ENCODE measurements around the gene HOOK1.
"Not testable (repeated sequence)": the region's sequence is repeated elsewhere in the genome, so short reads cannot be mapped to it uniquely, and the experiment has no call there.

HOOK1 gene

GRCh38 chr1:59885160-59885832 lies 70.5 kb downstream of the HOOK1 start:
- DNase-seq (ENCODE audit: low read depth in 1 of 2, low spot score in 1 of 2): no peak

DNA sequence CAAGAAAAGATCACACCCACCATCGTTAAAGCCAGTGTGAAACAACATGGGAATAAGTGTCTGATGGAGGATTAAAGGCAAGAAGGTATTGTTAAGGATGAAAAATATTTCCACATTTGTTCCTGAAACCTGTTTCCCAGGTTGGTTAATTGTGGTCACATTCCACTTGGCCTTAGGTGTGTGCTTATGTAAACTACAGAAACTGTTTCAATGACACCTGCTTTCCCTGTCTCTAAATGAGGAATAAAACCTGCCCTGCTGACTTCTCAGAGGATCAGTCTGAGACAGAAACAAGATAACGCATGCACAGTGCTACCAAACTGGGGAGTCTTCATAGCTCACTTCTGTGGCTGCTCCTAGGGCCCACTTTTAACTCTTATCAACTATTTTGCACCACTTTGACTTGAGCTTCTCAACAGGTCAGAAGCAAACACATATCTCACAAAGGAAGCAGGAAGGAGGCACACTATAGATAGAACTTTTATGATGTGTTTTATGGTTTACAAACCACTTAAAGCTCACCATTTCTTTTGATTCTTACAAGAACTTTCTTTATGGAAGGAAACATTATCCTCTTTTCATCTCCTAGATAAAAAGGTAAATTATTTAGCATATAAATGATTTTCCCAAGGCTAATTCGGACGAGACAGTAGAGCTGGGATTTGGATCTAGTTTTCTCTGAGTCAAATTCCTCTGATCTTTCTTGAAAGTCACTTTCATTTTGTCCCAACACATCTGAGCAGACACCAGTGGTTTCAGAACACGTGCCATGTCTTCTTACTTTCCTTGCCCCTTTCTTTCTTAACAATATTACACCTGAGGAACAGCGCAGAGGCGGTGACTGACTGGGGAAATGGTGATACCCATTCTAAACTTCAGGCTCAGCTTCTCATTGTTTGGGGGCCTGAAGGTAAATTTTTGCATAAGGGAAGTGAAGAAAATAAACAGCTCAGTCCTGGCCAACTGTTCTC lies 78.4 kb downstream of the HOOK1 start:
- no peak for DNase-seq (ENCODE audit: low read depth in 1 of 2, low spot score in 1 of 2)

- DNase-seq (ENCODE audit: low read depth in 1 of 2, low spot score in 1 of 2): no peak
Measured at GRCh38 chr1:59897165-59897564, 82.4 kb downstream of the HOOK1 start.

- DNase-seq (ENCODE audit: low read depth in 1 of 2, low spot score in 1 of 2): no peak
Measured at GRCh38 chr1:59898927-59899326, 84.2 kb downstream of the HOOK1 start.

- no peak for DNase-seq (ENCODE audit: low read depth in 1 of 2, low spot score in 1 of 2)
Measured at GRCh38 chr1:59900640-59901039, 85.9 kb downstream of the HOOK1 start.

DNA sequence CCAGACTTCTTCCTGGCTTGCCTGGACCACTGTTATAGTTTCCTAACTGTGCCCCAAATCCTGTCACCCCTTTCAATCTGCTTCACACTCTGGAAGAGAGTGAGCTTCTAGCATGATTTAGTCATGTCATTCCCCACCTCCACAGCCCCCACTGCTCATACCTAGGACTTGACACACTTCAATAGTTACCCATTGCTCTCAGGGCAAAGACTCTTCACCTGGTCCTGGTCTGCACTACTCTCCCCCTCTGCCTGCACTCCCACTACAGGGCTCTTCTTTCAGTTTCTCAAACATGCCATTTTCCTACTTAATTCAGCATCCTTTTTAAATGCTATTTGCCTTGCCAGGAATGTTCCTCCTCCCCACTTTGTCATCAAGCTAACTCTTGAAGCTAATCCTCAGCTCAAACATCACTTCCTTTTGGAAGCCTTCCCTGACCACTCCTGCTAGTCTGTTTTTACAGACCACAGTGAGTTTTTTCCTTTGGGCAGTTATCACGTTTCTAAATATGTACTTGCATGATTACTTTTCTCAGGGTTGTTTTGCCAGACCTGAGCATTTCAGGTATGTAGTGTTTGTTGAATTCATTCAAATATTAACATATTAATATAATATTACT lies 87.1 kb downstream of the HOOK1 start:
- no peak for DNase-seq (ENCODE audit: low read depth in 1 of 2, low spot score in 1 of 2)

DNA sequence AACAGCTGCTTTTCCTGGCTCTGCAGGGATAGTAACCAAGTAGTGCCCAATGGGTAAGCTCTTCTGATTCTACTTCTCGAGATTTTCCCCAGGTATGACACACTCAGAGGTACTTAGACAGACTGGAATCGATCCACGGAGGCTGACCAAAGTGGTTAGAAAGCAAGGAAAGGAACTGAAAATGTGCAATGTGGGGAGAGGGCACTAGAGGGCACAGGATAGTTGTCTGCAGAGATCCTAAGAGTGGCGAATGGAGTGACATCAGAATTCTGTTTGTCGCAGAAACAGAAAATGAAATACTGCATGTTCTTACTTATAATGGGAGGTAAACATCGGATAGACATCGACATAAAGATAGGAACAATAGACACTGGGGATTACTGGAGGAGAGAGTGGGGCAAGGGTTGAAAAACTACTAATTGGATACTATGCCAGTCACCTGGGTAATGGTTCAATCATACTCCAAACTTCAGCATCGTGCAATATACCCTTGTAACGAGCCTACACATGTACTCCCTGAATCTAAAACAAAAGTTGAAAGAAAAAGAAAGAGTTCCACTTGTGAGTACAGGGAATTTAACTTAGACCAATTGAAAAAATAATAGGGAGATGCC lies 88.5 kb downstream of the HOOK1 start:
- no peak for DNase-seq (ENCODE audit: low read depth in 1 of 2, low spot score in 1 of 2)

DNA sequence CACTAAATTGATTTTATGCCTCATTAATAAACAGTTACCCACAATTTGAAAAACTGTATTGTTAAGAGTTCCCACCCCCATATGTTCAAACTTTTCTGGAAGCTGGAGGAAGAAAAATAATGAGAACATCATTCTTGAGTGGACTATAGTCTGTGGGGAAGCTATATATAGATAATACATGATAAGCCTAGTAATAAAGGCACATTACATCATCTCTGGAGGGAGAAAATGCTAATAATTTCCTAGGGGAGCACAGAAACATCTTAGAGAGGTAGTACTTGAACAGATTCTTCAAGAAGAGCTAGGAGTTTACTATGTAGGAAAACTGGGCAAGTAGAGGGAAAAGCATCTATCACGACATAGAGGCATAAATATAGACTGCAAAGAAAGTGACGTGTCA lies 92.2 kb downstream of the HOOK1 start:
- no peak for DNase-seq (ENCODE audit: low read depth in 1 of 2, low spot score in 1 of 2)

DNA sequence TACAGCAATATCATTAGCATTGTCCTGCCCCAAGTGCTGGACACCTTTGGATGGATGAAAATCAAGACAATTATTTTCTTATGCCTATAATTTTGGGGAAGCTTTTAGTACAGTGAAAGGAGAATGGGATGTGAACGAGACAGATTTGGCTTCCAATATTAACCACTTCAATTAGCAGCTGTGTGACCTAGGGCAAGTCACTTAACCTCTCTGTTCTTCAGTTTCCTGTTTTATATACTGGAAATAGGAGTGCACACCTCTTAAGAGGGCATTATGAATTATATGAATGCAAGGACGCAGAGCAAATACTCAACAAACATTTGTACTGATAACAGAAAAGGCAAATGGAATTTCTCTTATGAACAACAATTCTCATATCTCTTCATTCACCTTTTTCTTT lies 93.3 kb downstream of the HOOK1 start:
- DNase-seq (ENCODE audit: low read depth in 1 of 2, low spot score in 1 of 2): no peak

DNA sequence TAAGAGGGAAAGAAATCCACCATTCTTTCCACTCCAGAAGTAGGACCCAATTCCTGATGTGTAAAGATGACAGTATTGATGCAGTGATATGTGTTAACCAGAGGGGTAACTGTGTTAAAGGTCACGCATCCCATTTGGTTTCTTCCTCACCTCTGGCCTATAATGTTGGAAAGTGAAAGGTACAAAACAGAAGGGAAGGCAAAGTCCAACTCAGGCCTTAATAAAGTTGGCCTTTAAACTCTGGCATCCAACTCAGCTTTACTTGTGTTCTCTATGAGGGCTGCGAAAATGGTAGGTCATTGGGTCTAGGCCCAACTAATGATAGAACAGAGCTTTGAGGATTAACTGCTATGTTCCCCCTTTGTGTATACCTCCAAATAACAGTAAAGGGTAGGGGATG lies 93.9 kb downstream of the HOOK1 start:
- DNase-seq (ENCODE audit: low read depth in 1 of 2, low spot score in 1 of 2): no peak

- not testable (repeated sequence) for DNase-seq (ENCODE audit: low read depth in 1 of 2, low spot score in 1 of 2)
Measured at GRCh38 chr1:59914791-59915286, 100.1 kb downstream of the HOOK1 start.

DNA sequence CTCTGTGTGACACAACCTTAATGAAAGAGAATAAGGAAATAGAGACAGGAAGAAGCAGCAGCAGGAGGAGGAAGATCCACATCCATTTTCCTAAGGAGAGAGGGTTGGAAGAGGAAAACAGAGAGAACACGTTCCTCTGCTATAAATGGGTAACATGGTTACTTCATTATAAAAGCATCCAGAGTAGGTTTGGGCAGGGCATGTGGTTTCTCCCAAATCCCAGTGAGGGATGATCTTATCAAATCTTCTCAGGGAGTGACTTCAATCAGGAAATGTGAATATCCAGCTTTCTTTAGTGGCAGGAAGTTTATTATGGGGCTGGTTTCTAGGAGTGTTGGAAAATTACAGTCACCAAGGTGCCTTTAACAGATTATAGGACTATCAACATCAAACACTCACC lies 100.8 kb downstream of the HOOK1 start:
- no peak for DNase-seq (ENCODE audit: low read depth in 1 of 2, low spot score in 1 of 2)

DNA sequence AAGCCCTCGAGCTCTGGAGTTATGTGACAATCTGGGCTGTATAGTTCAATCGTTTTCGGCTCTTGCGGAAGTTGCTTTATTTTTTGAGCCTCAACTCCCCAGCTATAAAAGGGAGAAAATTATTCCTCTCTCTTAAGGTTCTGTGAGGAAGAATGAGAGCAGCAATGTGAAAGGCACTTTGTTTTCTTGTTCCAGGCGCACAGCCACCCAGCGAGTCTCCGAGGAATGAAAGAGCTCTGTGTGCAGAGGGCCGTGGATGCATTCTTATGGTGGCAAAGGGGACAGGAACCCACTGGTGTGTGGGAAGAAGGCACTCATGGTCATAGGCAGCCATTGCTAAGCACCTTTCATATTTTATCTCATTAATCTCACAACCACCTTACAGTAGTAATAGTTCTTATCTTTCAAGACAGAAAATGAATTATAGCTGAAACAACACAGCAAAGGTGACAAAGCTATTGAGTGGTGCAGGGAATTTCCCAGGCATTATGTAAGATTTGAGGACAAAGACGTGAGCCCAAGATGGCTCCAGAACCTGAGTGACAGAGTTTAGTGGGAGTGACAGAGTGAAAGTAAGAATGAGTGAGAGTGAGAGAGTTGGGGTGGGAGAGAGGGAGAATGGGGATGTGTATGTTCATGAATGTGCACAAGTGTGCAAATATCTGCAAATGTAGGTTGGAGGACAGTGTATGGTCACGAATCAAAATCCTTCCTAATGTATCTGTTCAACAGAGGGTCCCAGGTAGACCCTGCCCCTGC lies 102.5 kb downstream of the HOOK1 start:
- DNase-seq (ENCODE audit: low read depth in 1 of 2, low spot score in 1 of 2): no peak

DNA sequence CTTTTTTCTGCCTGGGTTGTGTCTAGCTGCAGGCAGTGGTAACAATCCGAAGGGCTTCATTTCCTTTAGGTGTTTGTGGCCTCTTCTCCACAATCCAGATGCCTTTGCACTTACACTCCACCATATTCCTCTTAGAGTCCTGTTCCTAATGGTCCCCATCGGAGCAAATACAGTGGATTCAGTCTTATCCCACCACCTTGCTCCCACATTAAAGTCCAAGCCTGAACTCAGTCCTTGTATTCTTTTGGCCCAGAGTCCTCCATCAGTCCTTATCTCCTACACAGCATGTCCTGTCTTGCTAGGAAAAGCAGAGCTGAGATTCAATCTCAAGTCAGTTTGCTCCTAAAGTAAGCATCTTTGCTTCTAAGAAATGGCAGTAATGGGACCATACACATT lies 103.0 kb downstream of the HOOK1 start:
- DNase-seq (ENCODE audit: low read depth in 1 of 2, low spot score in 1 of 2): no peak

- DNase-seq (ENCODE audit: low read depth in 1 of 2, low spot score in 1 of 2): no peak
Measured at GRCh38 chr1:59919746-59920145, 105.0 kb downstream of the HOOK1 start.

DNA sequence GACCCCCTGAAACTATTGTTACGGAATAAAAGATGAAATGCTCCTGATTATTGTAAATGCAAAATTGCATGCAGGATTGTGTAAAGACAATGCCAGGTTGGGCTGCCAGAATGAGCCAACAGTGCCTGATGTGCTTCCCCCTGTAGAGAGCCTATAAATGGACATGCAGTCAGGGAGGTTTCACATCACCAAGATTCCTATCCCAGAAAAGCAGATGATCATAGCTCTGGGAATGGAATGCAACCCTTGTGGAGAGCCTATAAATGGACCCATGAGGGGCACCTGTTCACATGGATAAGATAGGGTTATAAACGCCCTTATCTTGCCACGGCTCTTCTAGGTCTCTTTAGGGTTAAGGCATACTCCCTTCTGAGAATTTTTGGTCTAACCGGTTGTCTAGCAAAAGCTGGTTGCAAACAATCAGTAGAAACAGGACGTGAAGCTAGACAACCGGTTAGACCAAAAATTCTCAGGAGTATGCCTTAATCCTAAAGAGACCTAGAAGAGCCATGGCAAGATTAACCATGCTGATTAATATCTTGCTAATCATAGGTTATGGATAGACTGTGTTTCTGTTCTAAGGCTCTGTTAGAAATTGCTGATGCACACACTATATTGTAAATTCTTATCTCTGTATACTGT lies 106.6 kb downstream of the HOOK1 start:
- not testable (repeated sequence) for DNase-seq (ENCODE audit: low read depth in 1 of 2, low spot score in 1 of 2)

DNA sequence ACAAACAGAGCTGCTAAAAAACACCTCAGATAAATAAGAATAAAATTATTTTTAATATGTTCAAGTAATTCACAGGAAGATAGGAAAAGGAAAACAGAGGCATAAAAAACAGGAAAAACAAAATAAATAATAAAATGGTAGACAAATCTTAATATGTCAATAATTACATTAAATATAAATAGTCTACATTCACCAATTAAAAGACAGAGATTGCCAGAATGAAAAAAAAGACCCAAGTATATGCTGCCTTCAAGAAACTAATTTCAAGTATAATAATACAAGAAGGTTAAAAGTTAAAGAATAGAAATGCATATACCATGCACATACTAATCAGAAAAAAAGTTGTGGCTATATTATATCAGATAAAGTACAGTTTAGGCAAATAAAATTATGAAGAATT lies 109.9 kb downstream of the HOOK1 start:
- DNase-seq (ENCODE audit: low read depth in 1 of 2, low spot score in 1 of 2): no peak

Measured in activated CD4-positive, alpha-beta T cell treated with anti-CD3 and anti-CD28 coated beads, Interleukin-2, amount 50 U/mL, for 24 hours (primary cell).